Left forelimb (tissue), 1 donor: ENCODE data around the gene SERPINB2.
A peak's percentile ranks its signal among the peaks of the same experiment; 100 is the strongest.
"Not testable (repeated sequence)": the region's sequence is repeated elsewhere in the genome, so short reads cannot be mapped to it uniquely, and the experiment has no call there.

Experiments
- DNase-seq: peaks from one replicate; pipeline ENCODE4 v3.0.0-alpha.2; 2018; ENCODE audit warnings: low spot score

SERPINB2 gene

GRCh38 chr18:63936156-63936931, 48.8 kb downstream of the SERPINB2 start:
- DNase-seq, result peak; percentile 73

- DNase-seq, result no peak
These were observed 49.5 kb downstream of the SERPINB2 start for GRCh38 chr18:63936932-63937393.

- no peak for DNase-seq
These were observed 52.5 kb downstream of the SERPINB2 start for GRCh38 chr18:63940008-63940407.

- DNase-seq, result not testable (repeated sequence)
These were observed 53.1 kb downstream of the SERPINB2 start for GRCh38 chr18:63940543-63941050.

GRCh38 chr18:63947051-63947790, 59.7 kb downstream of the SERPINB2 start:
- no peak for DNase-seq

GRCh38 chr18:63949068-63949737, 61.7 kb downstream of the SERPINB2 start, which contains the start of gene HMSD:
TSS of gene HMSD (plus strand) at chr18:63949301. CDS start at chr18:63953456, 4,155 bp downstream.
- no peak for DNase-seq

GRCh38 chr18:63951302-63951705, 63.8 kb downstream of the SERPINB2 start:
- DNase-seq, result no peak
